ENCODE results near the gene POLG.

The POLG gene

DNA sequence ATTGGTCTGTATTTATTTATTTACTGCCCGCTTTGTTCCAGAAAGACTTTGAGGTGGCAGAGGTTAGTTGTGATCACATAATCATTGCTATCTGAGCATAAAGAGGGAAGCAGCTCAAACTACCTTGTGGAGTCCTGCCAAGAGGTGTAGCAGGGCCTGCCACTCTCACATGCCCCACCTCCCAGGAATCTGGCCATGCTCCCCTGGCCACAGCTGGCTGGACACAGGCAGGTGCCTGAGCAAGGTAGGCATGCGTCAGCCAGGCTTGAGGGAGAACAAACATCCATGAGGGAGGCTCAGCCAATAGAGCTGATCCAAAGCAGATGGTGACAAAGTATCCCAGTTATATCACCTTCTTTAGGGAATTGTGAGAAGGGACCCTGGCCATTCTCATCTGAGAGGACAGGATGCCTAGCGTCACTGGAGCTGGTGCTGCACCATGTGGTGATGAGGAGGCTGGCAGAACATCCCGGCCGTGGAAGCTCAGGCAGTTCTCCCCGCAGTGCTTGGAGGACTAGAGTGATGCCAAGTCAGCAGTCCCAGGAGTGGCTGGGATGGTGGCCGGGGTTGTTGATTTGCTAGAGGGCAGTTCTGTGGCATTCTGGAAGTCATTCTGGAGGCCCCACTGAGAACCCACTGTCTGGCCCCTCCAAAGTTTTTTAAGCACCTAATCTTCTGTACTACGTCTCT lies 6.8 kb upstream of the POLG start:
- no peak overlapping the region for H3K4me3 ChIP-seq (ENCODE audit: low read depth, low read length)
- DNase-seq: no peak
- H3K36me3 ChIP-seq: no peaks in the 10 kb centered on the region
- H3K27me3 ChIP-seq (ENCODE audit: insufficient read depth, low read depth, severe bottlenecking): no peaks in the 10 kb centered on the region
- H3K27ac ChIP-seq: no peak overlapping the region
- no peaks in the 10 kb centered on the region for H3K9me3 ChIP-seq (ENCODE audit: severe bottlenecking)
- TF ChIP-seq, protein P1, sequence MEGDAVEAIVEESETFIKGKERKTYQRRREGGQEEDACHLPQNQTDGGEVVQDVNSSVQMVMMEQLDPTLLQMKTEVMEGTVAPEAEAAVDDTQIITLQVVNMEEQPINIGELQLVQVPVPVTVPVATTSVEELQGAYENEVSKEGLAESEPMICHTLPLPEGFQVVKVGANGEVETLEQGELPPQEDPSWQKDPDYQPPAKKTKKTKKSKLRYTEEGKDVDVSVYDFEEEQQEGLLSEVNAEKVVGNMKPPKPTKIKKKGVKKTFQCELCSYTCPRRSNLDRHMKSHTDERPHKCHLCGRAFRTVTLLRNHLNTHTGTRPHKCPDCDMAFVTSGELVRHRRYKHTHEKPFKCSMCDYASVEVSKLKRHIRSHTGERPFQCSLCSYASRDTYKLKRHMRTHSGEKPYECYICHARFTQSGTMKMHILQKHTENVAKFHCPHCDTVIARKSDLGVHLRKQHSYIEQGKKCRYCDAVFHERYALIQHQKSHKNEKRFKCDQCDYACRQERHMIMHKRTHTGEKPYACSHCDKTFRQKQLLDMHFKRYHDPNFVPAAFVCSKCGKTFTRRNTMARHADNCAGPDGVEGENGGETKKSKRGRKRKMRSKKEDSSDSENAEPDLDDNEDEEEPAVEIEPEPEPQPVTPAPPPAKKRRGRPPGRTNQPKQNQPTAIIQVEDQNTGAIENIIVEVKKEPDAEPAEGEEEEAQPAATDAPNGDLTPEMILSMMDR (IDR thresholded peaks at IDR 0.05; ENCODE audit: low read depth, low read length): no peak

DNA sequence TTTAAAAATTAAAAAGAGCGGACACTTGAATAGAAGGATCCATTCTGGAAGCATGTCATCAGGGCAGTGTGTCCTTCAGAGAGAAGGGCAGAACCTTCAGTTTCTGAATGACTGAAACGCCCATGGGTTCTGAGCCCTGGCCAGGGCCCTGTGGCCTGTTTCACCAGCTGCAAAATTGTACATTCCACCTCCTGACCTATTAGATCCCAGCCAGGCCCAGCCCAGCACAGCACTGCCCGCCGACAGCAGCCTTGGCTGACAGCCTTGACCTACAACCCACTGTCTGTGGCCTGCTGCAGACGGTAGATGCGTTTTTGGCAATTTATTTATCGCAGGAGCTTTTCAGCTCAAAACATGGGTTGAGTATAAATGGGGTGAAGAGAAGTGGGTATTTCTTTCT lies 5.9 kb upstream of the POLG start:
- Histone ChIP-seq H3K9me3 (ENCODE audit: severe bottlenecking) (no peaks in the 10 kb centered on the region), H3K27me3 (ENCODE audit: insufficient read depth, low read depth, severe bottlenecking) (no peaks in the 10 kb centered on the region), H3K27ac (no peak overlapping the region), H3K36me3 (no peaks in the 10 kb centered on the region), H3K4me3 (ENCODE audit: low read depth, low read length) (no peak overlapping the region)
- no peak for DNase-seq
- TF ChIP-seq, protein P1 (IDR thresholded peaks at IDR 0.05; ENCODE audit: low read depth, low read length): no peak

DNA sequence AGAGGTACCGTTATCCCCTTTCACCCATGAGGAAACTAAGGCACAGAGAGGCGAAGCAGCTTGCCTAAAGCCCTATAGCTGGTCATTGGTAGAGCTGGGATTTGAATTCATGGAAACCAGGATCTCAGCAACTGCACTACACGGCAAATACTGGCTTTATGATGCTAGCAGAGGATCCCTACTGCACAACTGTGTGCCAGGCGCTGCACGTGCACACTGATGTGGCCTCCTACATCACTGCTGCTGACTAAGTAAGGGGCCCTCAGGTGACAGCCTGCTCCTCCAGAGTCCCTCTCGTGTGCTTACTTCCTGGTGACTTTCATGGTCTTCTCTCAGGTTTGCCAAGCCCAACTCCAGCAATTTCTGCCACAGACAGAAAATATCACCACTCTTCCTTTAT lies 3.4 kb upstream of the POLG start:
- DNase-seq: no peak
- H3K27ac ChIP-seq: no peak overlapping the region

DNA sequence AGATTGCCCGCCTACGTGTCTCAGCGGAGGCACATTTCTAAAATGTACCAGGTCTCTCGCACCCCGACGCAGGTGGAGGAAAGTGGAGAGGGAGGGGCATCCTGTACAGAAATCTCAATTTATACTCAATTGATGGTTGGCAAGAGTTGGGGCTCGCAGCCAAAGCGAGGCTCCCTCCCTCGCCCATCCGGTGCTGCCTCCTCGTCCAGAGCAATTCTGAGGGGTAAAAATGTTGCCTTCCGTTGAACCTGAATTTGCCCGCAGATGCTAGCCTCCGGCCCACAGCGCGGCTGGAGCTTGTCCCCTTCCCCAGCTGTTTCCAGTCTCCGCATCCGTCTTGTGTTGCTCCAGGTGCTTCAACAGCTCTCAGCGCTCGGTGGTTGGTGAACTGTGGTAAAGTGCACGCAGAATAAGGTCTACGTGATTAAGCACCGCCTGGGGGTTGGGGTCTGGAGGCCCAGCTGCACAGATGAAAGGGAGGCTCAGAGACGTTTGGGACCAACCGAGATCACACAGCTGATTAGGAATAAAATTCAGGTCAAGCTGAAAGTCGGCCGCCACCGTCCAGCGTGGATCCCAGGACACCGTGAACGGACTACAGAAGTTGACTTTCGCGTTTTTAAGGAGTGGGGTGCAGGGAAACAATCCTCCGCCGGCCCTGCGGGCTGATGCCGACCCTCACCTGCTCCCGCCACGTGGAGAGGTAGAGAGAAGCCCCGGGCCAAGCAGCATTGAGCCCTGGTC lies 846 bp upstream of the POLG start:
- peaks cover 29% of the 10 kb centered on the region for H3K36me3 ChIP-seq
- no peaks in the 10 kb centered on the region for H3K27me3 ChIP-seq (ENCODE audit: insufficient read depth, low read depth, severe bottlenecking)
- H3K27ac ChIP-seq: peak overlapping the region; percentile 11; the same call in 1 of the 2 replicates
- peak overlapping the region; percentile 73 for H3K4me3 ChIP-seq (ENCODE audit: low read depth, low read length)
- TF ChIP-seq, protein P1 (IDR thresholded peaks at IDR 0.05; ENCODE audit: low read depth, low read length): no peak
- H3K9me3 ChIP-seq (ENCODE audit: severe bottlenecking): no peaks in the 10 kb centered on the region
- DNase-seq: peak; percentile 57

More for the DNA sequence above, 3.4 kb upstream of the POLG start:
- H3K9me3 ChIP-seq (ENCODE audit: severe bottlenecking): no peaks in the 10 kb centered on the region
- H3K36me3 ChIP-seq: peaks cover 5% of the 10 kb centered on the region
- no peaks in the 10 kb centered on the region for H3K27me3 ChIP-seq (ENCODE audit: insufficient read depth, low read depth, severe bottlenecking)
- H3K4me3 ChIP-seq (ENCODE audit: low read depth, low read length): no peak overlapping the region
- TF ChIP-seq, protein P1 (IDR thresholded peaks at IDR 0.05; ENCODE audit: low read depth, low read length): no peak

DNA sequence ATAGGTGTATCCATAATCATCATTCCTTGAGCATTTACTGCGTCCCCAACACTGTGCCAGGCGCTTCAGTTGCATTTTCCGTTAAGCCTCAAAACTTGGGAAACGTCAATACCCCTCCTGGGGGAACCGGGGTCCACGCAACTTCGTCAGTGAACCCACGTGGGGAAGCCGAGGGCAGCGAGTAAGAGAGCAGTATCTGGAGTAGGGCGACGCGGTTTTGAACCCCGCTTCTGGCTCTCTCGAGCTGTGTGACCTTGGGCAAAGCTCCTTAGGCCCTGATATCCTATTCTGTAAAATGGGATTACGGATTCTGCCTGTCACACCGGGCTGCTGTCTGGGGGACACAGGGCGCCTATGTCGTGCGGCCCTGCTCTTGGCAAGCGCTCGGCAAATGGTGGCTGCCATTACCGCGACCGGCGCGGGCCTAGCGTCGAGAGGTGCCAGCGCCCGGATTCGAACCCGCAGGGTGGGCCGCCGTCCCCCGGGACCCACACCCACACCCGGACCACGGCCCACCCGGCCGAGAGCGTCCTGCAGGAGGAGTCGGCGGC lies 590 bp downstream of the POLG start:
- H3K27ac ChIP-seq: peak overlapping the region; percentile 89
- peaks cover 43% of the 10 kb centered on the region for H3K36me3 ChIP-seq
- DNase-seq: no peak
- peak overlapping the region; percentile 70 for H3K4me3 ChIP-seq (ENCODE audit: low read depth, low read length)
- TF ChIP-seq, protein P1 (IDR thresholded peaks at IDR 0.05; ENCODE audit: low read depth, low read length): no peak
- H3K27me3 ChIP-seq (ENCODE audit: insufficient read depth, low read depth, severe bottlenecking): no peaks in the 10 kb centered on the region
- H3K9me3 ChIP-seq (ENCODE audit: severe bottlenecking): no peaks in the 10 kb centered on the region

All from WERI-Rb-1 (cell line).